NB4 (cell line): ENCODE data around the gene ALDH1A2.
"Not testable (repeated sequence)": the region's sequence is repeated elsewhere in the genome, so short reads cannot be mapped to it uniquely, and the experiment has no call there.

Source experiments
- DNase-seq: peaks from one replicate; pipeline ENCODE4 v3.0.0; 2010; ENCODE audit warnings: low read depth
- H3K4me3 ChIP-seq: one replicate; pipeline ENCODE4 v1.5.1; 2011; ENCODE audit warnings: mild to moderate bottlenecking, low read depth, low read length, moderate library complexity
- MYC ChIP-seq: IDR thresholded peaks from 2 replicates; pipeline ENCODE4 v1.6.1; 2011; ENCODE audit warnings: low read depth, low read length
- POLR2A ChIP-seq: IDR thresholded peaks from 2 replicates; pipeline ENCODE4 v1.6.1; 2011; ENCODE audit warnings: mild to moderate bottlenecking; ENCODE audit not compliant: insufficient read length; ENCODE audit errors: extremely low read depth
- TF ChIP-seq, protein P1 (sequence below): IDR thresholded peaks from one replicate; pipeline ENCODE4 v1.5.1; 2012; ENCODE audit warnings: low read depth, low read length
- TF ChIP-seq, protein P2 (sequence below): IDR thresholded peaks from 2 replicates; pipeline ENCODE4 v1.6.1; 2011; ENCODE audit warnings: low read depth, low read length

The ALDH1A2 gene

DNA sequence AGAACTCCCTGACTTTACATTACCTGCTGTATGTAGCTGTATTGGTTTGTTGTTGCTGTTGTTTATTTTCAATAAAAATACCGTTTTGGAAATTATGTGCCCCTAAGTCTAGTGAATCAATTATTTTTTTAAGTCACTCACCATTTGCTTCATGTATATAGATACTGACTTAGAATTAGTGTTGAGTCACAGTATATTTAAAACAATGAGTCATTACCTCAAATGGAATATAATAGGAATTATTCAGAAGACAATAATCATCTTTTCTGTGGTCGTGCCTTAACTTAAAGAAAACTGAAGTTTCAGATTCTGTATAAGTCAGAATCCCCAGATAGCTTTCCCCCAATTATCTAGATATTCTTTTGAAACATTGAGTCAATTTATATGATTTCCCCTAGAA lies 21.0 kb upstream of the ALDH1A2 start:
- no peak overlapping the region for H3K4me3 ChIP-seq
- TF ChIP-seq MYC (no peak), POLR2A (no peak)
- TF ChIP-seq, protein P1, sequence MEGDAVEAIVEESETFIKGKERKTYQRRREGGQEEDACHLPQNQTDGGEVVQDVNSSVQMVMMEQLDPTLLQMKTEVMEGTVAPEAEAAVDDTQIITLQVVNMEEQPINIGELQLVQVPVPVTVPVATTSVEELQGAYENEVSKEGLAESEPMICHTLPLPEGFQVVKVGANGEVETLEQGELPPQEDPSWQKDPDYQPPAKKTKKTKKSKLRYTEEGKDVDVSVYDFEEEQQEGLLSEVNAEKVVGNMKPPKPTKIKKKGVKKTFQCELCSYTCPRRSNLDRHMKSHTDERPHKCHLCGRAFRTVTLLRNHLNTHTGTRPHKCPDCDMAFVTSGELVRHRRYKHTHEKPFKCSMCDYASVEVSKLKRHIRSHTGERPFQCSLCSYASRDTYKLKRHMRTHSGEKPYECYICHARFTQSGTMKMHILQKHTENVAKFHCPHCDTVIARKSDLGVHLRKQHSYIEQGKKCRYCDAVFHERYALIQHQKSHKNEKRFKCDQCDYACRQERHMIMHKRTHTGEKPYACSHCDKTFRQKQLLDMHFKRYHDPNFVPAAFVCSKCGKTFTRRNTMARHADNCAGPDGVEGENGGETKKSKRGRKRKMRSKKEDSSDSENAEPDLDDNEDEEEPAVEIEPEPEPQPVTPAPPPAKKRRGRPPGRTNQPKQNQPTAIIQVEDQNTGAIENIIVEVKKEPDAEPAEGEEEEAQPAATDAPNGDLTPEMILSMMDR: no peak
- TF ChIP-seq, protein P2, sequence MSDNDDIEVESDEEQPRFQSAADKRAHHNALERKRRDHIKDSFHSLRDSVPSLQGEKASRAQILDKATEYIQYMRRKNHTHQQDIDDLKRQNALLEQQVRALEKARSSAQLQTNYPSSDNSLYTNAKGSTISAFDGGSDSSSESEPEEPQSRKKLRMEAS: no peak
- DNase-seq: no peak

DNA sequence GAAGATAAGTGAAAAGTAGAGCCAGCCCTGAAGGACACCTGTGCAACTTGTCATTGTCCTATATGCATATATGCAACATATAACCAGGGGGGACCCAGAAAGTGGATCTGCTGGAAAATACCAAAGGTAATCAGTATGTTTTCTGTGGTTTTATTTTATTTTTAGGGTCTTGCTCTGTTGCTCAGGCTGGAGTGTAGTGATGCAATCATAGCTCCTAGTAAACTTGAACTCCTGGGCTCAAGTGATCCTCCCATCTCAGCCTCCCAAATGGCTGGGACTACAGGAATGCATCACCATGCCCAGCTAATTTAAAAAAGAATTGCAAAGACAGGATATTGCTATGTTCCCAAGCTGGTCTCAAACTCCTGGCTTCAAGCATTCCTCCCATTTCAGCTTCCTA lies 18.0 kb upstream of the ALDH1A2 start:
- no peak overlapping the region for H3K4me3 ChIP-seq
- DNase-seq: no peak
- TF ChIP-seq MYC (no peak), POLR2A (no peak)
- TF ChIP-seq, protein P2: no peak
- TF ChIP-seq, protein P1: no peak

DNA sequence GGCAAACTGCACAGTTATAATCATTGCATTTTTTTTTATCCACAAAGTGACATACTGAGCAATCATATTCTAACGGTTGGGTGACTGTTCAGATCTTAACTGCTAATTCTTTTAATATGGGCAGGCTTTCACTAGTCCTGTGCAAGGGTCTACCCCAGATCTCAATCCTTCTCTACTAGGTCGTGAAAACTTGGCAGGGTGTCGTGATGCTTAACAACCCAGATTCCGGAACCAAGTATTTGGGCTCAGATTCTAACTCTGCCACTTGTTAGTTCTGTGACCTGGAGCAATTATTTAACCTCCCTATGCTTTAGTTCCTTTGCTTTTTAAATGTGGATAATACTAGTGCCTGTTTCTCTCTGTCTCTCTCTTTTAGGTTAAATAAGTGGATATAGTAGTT lies 16.4 kb upstream of the ALDH1A2 start:
- DNase-seq: no peak
- TF ChIP-seq POLR2A: no peak
- TF ChIP-seq, protein P2: no peak
- TF ChIP-seq MYC: no peak
- TF ChIP-seq, protein P1: no peak
- H3K4me3 ChIP-seq: no peak overlapping the region

DNA sequence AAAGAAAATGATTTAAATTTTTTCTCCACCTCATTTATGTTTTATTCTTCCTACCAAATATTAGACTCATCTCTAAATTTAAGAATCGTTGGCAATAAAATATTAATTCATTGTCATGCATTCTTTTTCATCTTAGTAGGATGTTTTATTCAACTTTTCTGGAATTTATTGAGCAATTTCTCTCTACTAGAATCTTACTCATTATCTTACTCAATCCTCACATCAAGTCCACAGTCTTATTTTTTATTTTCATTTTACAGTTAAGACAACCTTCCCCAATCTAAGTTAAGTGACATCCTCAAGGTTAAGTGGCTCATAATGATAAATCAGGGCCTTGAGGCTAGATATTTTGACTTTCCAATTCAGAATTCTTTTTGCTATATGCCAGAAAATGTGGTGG lies 15.9 kb upstream of the ALDH1A2 start:
- no peak overlapping the region for H3K4me3 ChIP-seq
- no peak for TF ChIP-seq MYC
- TF ChIP-seq, protein P2: no peak
- TF ChIP-seq, protein P1: no peak
- no peak for TF ChIP-seq POLR2A
- no peak for DNase-seq

DNA sequence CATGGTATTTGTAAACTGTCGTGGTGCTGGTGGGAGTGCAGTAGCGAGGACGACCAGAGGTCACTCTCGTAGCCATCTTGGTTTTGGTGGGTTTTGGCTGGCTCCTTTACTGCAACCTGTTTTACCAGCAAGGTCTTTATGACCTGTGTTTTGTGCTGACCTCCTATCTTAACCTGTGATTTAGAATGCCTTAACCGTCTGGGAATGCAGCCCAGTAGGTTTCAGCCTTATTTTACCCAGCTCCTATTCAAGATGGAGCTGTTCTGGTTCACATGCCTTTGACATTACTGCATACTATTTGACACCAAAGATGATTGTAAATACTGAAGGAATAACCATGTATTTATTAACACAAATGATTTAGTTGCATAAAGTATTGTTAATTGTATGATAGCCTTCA lies 15.4 kb upstream of the ALDH1A2 start:
- H3K4me3 ChIP-seq, DNase-seq: not testable (repeated sequence)

DNA sequence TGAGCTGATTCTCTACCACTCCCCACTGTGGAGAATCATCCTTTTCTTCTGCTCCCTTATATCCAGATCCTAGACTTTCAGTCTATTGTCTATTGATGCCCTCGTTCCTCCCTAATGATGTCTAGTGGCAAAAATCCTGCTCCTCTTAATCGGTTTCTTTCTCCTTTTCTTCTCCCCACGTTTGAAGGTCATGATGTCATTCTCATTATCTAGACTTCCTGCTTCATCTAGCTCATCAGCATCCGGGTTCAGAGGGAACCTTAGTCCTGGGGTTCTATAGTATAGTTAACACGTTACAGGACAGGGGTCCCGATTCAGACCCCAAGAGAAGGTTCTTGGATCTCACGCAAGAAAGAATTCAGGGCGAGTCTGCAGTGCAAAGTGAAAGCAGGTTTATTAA lies 14.9 kb upstream of the ALDH1A2 start:
- DNase-seq: no peak
- H3K4me3 ChIP-seq: no peak overlapping the region
- TF ChIP-seq POLR2A (no peak), MYC (no peak)
- TF ChIP-seq, protein P1: no peak
- TF ChIP-seq, protein P2: no peak
